Loucy (cell line): ENCODE measurements around the gene ARHGAP26.

Experiments
- EZH2phosphoT487 ChIP-seq: fragments of 200-600 bp; IDR thresholded peaks from 2 replicates; pipeline ENCODE4 v1.6.1; 2018; ENCODE audit warnings: antibody characterized with exemption, mild to moderate bottlenecking, moderate library complexity, borderline replicate concordance
- TF ChIP-seq, protein P1 (sequence below): fragments of 200-600 bp; sonication (generic); conservative IDR thresholded peaks from 2 replicates; pipeline ENCODE4 v1.5.1; 2014; ENCODE audit warnings: mild to moderate bottlenecking, antibody characterized with exemption, low read length

DNA sequence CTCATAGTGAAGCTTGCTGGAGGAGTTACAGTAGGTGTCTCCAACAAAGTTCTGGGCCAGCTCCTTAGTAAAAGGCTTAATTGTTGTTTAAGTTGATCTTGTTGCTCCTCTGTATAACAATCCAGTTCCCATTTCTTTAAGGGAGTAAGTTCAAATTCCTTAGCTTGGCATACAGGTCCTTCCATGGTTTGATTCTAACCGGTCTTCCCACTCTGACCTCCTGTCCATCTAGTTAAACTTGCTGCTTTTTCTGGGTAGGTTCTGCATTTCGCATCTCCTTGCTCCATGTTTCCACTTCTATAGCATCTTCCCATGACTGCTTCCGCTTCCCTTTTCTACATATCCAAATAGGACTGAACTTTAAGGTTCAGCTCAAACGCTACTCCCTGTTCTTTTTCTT is 95.5 kb downstream of the ARHGAP26 start:
- no peak for TF ChIP-seq EZH2phosphoT487
- TF ChIP-seq, protein P1, sequence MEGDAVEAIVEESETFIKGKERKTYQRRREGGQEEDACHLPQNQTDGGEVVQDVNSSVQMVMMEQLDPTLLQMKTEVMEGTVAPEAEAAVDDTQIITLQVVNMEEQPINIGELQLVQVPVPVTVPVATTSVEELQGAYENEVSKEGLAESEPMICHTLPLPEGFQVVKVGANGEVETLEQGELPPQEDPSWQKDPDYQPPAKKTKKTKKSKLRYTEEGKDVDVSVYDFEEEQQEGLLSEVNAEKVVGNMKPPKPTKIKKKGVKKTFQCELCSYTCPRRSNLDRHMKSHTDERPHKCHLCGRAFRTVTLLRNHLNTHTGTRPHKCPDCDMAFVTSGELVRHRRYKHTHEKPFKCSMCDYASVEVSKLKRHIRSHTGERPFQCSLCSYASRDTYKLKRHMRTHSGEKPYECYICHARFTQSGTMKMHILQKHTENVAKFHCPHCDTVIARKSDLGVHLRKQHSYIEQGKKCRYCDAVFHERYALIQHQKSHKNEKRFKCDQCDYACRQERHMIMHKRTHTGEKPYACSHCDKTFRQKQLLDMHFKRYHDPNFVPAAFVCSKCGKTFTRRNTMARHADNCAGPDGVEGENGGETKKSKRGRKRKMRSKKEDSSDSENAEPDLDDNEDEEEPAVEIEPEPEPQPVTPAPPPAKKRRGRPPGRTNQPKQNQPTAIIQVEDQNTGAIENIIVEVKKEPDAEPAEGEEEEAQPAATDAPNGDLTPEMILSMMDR = no peak
